H9 (cell line): ENCODE results near the gene IMPA2. TPM values are rescaled to one million over a fixed set of nuclear protein-coding genes. Genes with fewer than 3 reads are reported as not detected.
A peak's percentile ranks its signal among the peaks of the same experiment; 100 is the strongest.
"Not testable (repeated sequence)": the region's sequence is repeated elsewhere in the genome, so short reads cannot be mapped to it uniquely, and the experiment has no call there.

Experiments used
- DNase-seq: peaks from one replicate; pipeline ENCODE4 v3.0.0-alpha.2; 2017
- H2AFZ ChIP-seq: one replicate; pipeline ENCODE4 v1.6.1; 2013; ENCODE audit warnings: mild to moderate bottlenecking, low read length, control low read depth, moderate library complexity
- H2AK5ac ChIP-seq: 2 replicates; pipeline ENCODE4 v1.6.1; 2013; ENCODE audit warnings: low read length, control low read depth, mixed read lengths; ENCODE audit not compliant: insufficient read length
- H2BK120ac ChIP-seq: one replicate; pipeline ENCODE4 v1.6.1; 2013; ENCODE audit warnings: low read depth, mild to moderate bottlenecking, low read length, control low read depth, inconsistent platforms; ENCODE audit not compliant: poor library complexity, severe bottlenecking
- H2BK12ac ChIP-seq: 2 replicates; pipeline ENCODE4 v1.6.1; 2013; ENCODE audit warnings: low read length, control low read depth, mixed read lengths, low read depth; ENCODE audit not compliant: insufficient read length
- H2BK15ac ChIP-seq: 2 replicates; pipeline ENCODE4 v1.6.1; 2013; ENCODE audit warnings: low read depth, low read length, control low read depth
- H2BK20ac ChIP-seq: one replicate; pipeline ENCODE4 v1.6.1; 2013; ENCODE audit warnings: low read depth, mild to moderate bottlenecking, low read length, control low read depth, inconsistent platforms; ENCODE audit not compliant: poor library complexity, severe bottlenecking
- H2BK5ac ChIP-seq: 2 replicates; pipeline ENCODE4 v1.6.1; 2013; ENCODE audit warnings: low read length, control low read depth, mixed read lengths; ENCODE audit not compliant: insufficient read length
- H3K14ac ChIP-seq: 2 replicates; pipeline ENCODE4 v1.6.1; 2013; ENCODE audit warnings: low read length, control low read depth; ENCODE audit not compliant: insufficient read depth
- H3K18ac ChIP-seq: 2 replicates; pipeline ENCODE4 v1.6.1; 2013; ENCODE audit warnings: low read depth, mild to moderate bottlenecking, mixed read lengths, low read length, control low read depth; ENCODE audit not compliant: insufficient read length
- H3K23ac ChIP-seq: 2 replicates; pipeline ENCODE4 v1.6.1; 2013; ENCODE audit warnings: low read length, control low read depth, mixed read lengths, low read depth; ENCODE audit not compliant: insufficient read length
- H3K23me2 ChIP-seq: 2 replicates; pipeline ENCODE4 v1.6.1; 2013; ENCODE audit warnings: low read depth, mild to moderate bottlenecking, mixed read lengths, low read length, control low read depth; ENCODE audit not compliant: insufficient read length, poor library complexity, severe bottlenecking
- H3K27ac ChIP-seq: 2 replicates; pipeline ENCODE4 v1.5.1; 2013; ENCODE audit warnings: low read length, control low read depth, mixed read lengths, low read depth; ENCODE audit not compliant: insufficient read length
- H3K27me3 ChIP-seq: 2 replicates; pipeline ENCODE4 v1.6.1; 2013; ENCODE audit warnings: low read length, control low read depth, inconsistent platforms; ENCODE audit not compliant: insufficient read depth
- H3K4ac ChIP-seq: 2 replicates; pipeline ENCODE4 v1.6.1; 2013; ENCODE audit warnings: low read depth, mild to moderate bottlenecking, control low read depth, inconsistent platforms, low read length, moderate library complexity
- H3K4me1 ChIP-seq: 2 replicates; pipeline ENCODE4 v1.6.1; 2013; ENCODE audit warnings: low read length, control low read depth, inconsistent platforms; ENCODE audit not compliant: insufficient read depth
- H3K4me2 ChIP-seq: 2 replicates; pipeline ENCODE4 v1.6.1; 2013; ENCODE audit warnings: low read length, control low read depth, mixed read lengths; ENCODE audit not compliant: insufficient read length, insufficient read depth
- H3K56ac ChIP-seq: 2 replicates; pipeline ENCODE4 v1.6.1; 2013; ENCODE audit warnings: low read depth, mild to moderate bottlenecking, mixed read lengths, low read length, control low read depth; ENCODE audit not compliant: insufficient read length
- H3K79me1 ChIP-seq: 2 replicates; pipeline ENCODE4 v1.6.1; 2013; ENCODE audit warnings: low read depth, mild to moderate bottlenecking, moderate library complexity, low read length, control low read depth, inconsistent platforms; ENCODE audit not compliant: insufficient read depth, poor library complexity, severe bottlenecking
- H3K79me2 ChIP-seq: 2 replicates; pipeline ENCODE4 v1.6.1; 2013; ENCODE audit warnings: low read length, control low read depth, inconsistent platforms; ENCODE audit not compliant: insufficient read depth
- H3K9ac ChIP-seq: 2 replicates; pipeline ENCODE4 v1.6.1; 2013; ENCODE audit warnings: low read length, control low read depth, mixed read lengths; ENCODE audit not compliant: insufficient read length; ENCODE audit errors: extremely low read depth
- H3K9me3 ChIP-seq: one replicate; pipeline ENCODE4 v1.6.1; 2013; ENCODE audit warnings: low read depth, low read length, inconsistent platforms; ENCODE audit not compliant: control insufficient read depth
- H3T11ph ChIP-seq: one replicate; pipeline ENCODE4 v1.6.1; 2013; ENCODE audit warnings: mild to moderate bottlenecking, low read length, control low read depth, inconsistent platforms
- H4K20me1 ChIP-seq: one replicate; pipeline ENCODE4 v1.6.1; 2013; ENCODE audit not compliant: control insufficient read depth, insufficient read length, insufficient read depth
- H4K5ac ChIP-seq: 2 replicates; pipeline ENCODE4 v1.6.1; 2013; ENCODE audit warnings: low read depth, mild to moderate bottlenecking, mixed read lengths, low read length, control low read depth; ENCODE audit not compliant: insufficient read length
- H4K8ac ChIP-seq: replicated peaks from 2 replicates; pipeline ENCODE4 v1.6.1; 2013; ENCODE audit warnings: low read length, control low read depth, mixed read lengths, low read depth; ENCODE audit not compliant: insufficient read length
- H4K91ac ChIP-seq: 2 replicates; pipeline ENCODE4 v1.6.1; 2013; ENCODE audit warnings: low read depth, mild to moderate bottlenecking, moderate library complexity, mixed read lengths, low read length, control low read depth; ENCODE audit not compliant: insufficient read length
- H3K27ac Mint-ChIP-seq, 3 experiments: 2 replicates in 2 of 3; 3 replicates in 1 of 3; pipeline ENCODE4 v1.8.0; 2020 to 2021; ENCODE audit warnings: mixed read lengths in 3 of 3, mild to moderate bottlenecking in 1 of 3, moderate library complexity in 1 of 3
- H3K27me3 Mint-ChIP-seq: 2 replicates; pipeline ENCODE4 v1.8.0; 2021; ENCODE audit warnings: low read depth, mild to moderate bottlenecking, moderate library complexity, mixed read lengths
- H3K36me3 Mint-ChIP-seq, 3 experiments: 2 replicates in 2 of 3; 3 replicates in 1 of 3; pipeline ENCODE4 v1.8.0; 2020 to 2021; ENCODE audit warnings: low read depth in 3 of 3, mixed read lengths in 3 of 3; ENCODE audit not compliant: insufficient read depth in 1 of 3
- H3K4me1 Mint-ChIP-seq, 2 experiments: 2 replicates each; pipeline ENCODE4 v1.8.0; 2020; ENCODE audit warnings: mixed read lengths in 2 of 2
- H3K4me3 Mint-ChIP-seq, 2 experiments: 2 replicates in 1 of 2; 3 replicates in 1 of 2; pipeline ENCODE4 v1.8.0; 2020 to 2021; ENCODE audit warnings: mild to moderate bottlenecking in 2 of 2, mixed read lengths in 2 of 2, moderate library complexity in 1 of 2
- H3K9me3 Mint-ChIP-seq, 2 experiments: 2 replicates in 1 of 2; 3 replicates in 1 of 2; pipeline ENCODE4 v1.8.0; 2020; ENCODE audit warnings: mild to moderate bottlenecking in 2 of 2, mixed read lengths in 2 of 2, moderate library complexity in 1 of 2
- CTCF ChIP-seq: fragments of 200-600 bp; sonication (generic); conservative IDR thresholded peaks from 3 replicates; pipeline ENCODE4 v1.8.0; 2021; ENCODE audit warnings: antibody characterized with exemption, mild to moderate bottlenecking
- WGBS: extraction: QIAGEN DNeasy Blood & Tissue Kit; methylation state at CpG from one replicate; pipeline ENCODE4 v1.1.7; 2013; ENCODE audit warnings: missing lambda C conversion rate, low lambda C conversion rate, mixed read lengths; ENCODE audit not compliant: insufficient read length; ENCODE audit errors: extremely low coverage; 5-methylcytosine and 5-hydroxymethylcytosine counted together
- total RNA-seq: library from RNA; stranded (reverse); gene quantifications from 2 replicates; pipeline ENCODE4 v1.2.1, GENCODE V29; 2021

IMPA2 gene
- total RNA-seq, 1 experiment from 2014 or later = 73.8 TPM

GRCh38 chr18:11944786-11945185 lies 36.5 kb upstream of the IMPA2 start:
- Mint-ChIP-seq H3K4me1 (peaks cover 17 to 20% of the 10 kb centered on the region in 2 experiments), H3K4me3 (no peak overlapping the region), H3K27me3 (peaks cover 4% of the 10 kb centered on the region; the same call in 1 of the 2 replicates), H3K9me3 (no peaks in the 10 kb centered on the region), H3K27ac (no peak overlapping the region), H3K36me3 (no peaks in the 10 kb centered on the region; a peak in 1 of 7 replicates)
- no peak overlapping the region for H3K14ac ChIP-seq
- H3K23me2 ChIP-seq = peaks cover 3% of the 10 kb centered on the region
- no peak overlapping the region for H2BK5ac ChIP-seq
- H3K4me1 ChIP-seq = peaks cover 2% of the 10 kb centered on the region; the same call in 1 of the 2 replicates
- H4K5ac ChIP-seq = no peak overlapping the region
- no peak overlapping the region for H2BK120ac ChIP-seq
- no peak overlapping the region for H3T11ph ChIP-seq
- H3K27me3 ChIP-seq = no peaks in the 10 kb centered on the region
- no CpG with 5 or more reads among the region's 5 CpGs for whole genome bisulfite sequencing
- no peak overlapping the region for H2BK20ac ChIP-seq
- TF ChIP-seq CTCF = no peak
- H3K4me2 ChIP-seq = no peak overlapping the region
- no peak overlapping the region for H3K23ac ChIP-seq
- H3K27ac ChIP-seq = no peak overlapping the region
- H2AK5ac ChIP-seq = no peak overlapping the region
- no peak overlapping the region for H2BK15ac ChIP-seq
- DNase-seq = no peak
- H3K56ac ChIP-seq = no peak overlapping the region
- H3K9me3 ChIP-seq = no peaks in the 10 kb centered on the region
- H3K4ac ChIP-seq = no peak overlapping the region
- no peak overlapping the region for H2BK12ac ChIP-seq
- no peak overlapping the region for H3K9ac ChIP-seq
- H4K8ac ChIP-seq = no peak overlapping the region
- no peaks in the 10 kb centered on the region for H3K79me1 ChIP-seq
- H3K79me2 ChIP-seq = no peaks in the 10 kb centered on the region
- no peak overlapping the region for H4K91ac ChIP-seq
- no peak overlapping the region for H2AFZ ChIP-seq
- no peak overlapping the region for H3K18ac ChIP-seq
- H4K20me1 ChIP-seq = no peaks in the 10 kb centered on the region

- not testable (repeated sequence) for H2BK120ac ChIP-seq, H3K14ac ChIP-seq, H2BK15ac ChIP-seq, H4K8ac ChIP-seq, H3K56ac ChIP-seq, H2AK5ac ChIP-seq, H2BK5ac ChIP-seq, H2AFZ ChIP-seq, H3K27me3 Mint-ChIP-seq, H3K9me3 Mint-ChIP-seq, H3K27ac ChIP-seq, H3K9ac ChIP-seq, H3K23ac ChIP-seq, H3K36me3 Mint-ChIP-seq, H3K27me3 ChIP-seq, H4K91ac ChIP-seq, H3T11ph ChIP-seq, H3K23me2 ChIP-seq, H3K4ac ChIP-seq, H3K9me3 ChIP-seq, H4K5ac ChIP-seq, H3K27ac Mint-ChIP-seq, H3K79me1 ChIP-seq, H4K20me1 ChIP-seq, H3K4me3 Mint-ChIP-seq, H2BK12ac ChIP-seq, H3K79me2 ChIP-seq, H3K18ac ChIP-seq, H2BK20ac ChIP-seq, H3K4me1 ChIP-seq, DNase-seq
- peak overlapping the region; percentile 7 for H3K4me2 ChIP-seq
- WGBS = no CpG with 5 or more reads among the region's 22 CpGs
- H3K4me1 Mint-ChIP-seq = peaks cover 19 to 25% of the 10 kb centered on the region in 2 experiments
These were observed 35.3 kb upstream of the IMPA2 start for GRCh38 chr18:11945834-11946659.
